MCF 10A (cell line): ENCODE data around the gene SPACA7. TPM values are rescaled to one million over a fixed set of nuclear protein-coding genes. Genes with fewer than 3 reads are reported as not detected.

Experiments used
- BruUV-seq: library from RNA; stranded (reverse); fragments of 400-500 nt; replicated peaks from 2 replicates; lab custom pipeline; 2021; lab: Mats Ljungman, UMichigan
- CTCF ChIA-PET: fragments of 300-600 bp; sonication (Branson Sonifier 250); formaldehyde crosslinking; extraction: SDS; loops from one replicate; lab custom pipeline; 2021; ENCODE audit warnings: antibody characterized with exemption, inconsistent platforms; lab: Yijun Ruan, JAX
- POLR2A ChIA-PET: fragments of 300-600, 350-650 bp; sonication (Branson Sonifier 250); formaldehyde crosslinking; extraction: SDS; loops from one replicate; lab custom pipeline; 2020; ENCODE audit warnings: antibody characterized with exemption, inconsistent platforms; lab: Yijun Ruan, JAX
- DNase-seq: peaks from one replicate; pipeline ENCODE4 v3.0.0-alpha.2; 2018; ENCODE audit not compliant: unreplicated experiment
- H3K27ac Mint-ChIP-seq: one replicate; pipeline ENCODE4 v1.8.0; 2022; ENCODE audit warnings: mild to moderate bottlenecking, low read depth, mixed read lengths; ENCODE audit not compliant: unreplicated experiment
- H3K27me3 Mint-ChIP-seq: one replicate; pipeline ENCODE4 v1.8.0; 2022; ENCODE audit warnings: mixed read lengths; ENCODE audit not compliant: insufficient read depth, unreplicated experiment
- H3K36me3 Mint-ChIP-seq: one replicate; pipeline ENCODE4 v1.8.0; 2022; ENCODE audit warnings: mild to moderate bottlenecking, moderate library complexity, mixed read lengths; ENCODE audit not compliant: insufficient read depth, unreplicated experiment
- H3K4me1 Mint-ChIP-seq: one replicate; pipeline ENCODE4 v1.8.0; 2022; ENCODE audit warnings: mixed read lengths; ENCODE audit not compliant: insufficient read depth, unreplicated experiment
- H3K4me3 Mint-ChIP-seq: one replicate; pipeline ENCODE4 v1.8.0; 2022; ENCODE audit warnings: mild to moderate bottlenecking, moderate library complexity, mixed read lengths; ENCODE audit not compliant: unreplicated experiment
- H3K9me3 Mint-ChIP-seq: one replicate; pipeline ENCODE4 v1.8.0; 2022; ENCODE audit warnings: mixed read lengths; ENCODE audit not compliant: unreplicated experiment
- intact Hi-C: fragments of 100-400 bp; cut with micrococcal nuclease; formaldehyde crosslinking; loops from 2 replicates; pipeline ENCODE4 v1.14.1; 2022
- total RNA-seq: library from RNA; stranded (reverse); gene quantifications from 2 replicates; pipeline ENCODE4 v1.2.3, GENCODE V29; 2022
- TF ChIP-seq, protein P1 (sequence below): fragments of 200-600 bp; IDR thresholded peaks from one replicate; pipeline ENCODE4 v1.8.0; 2022; ENCODE audit warnings: antibody characterized with exemption, mild to moderate bottlenecking; ENCODE audit not compliant: unreplicated experiment

SPACA7 gene
- total RNA-seq, 1 experiment from 2014 or later: not detected

DNA sequence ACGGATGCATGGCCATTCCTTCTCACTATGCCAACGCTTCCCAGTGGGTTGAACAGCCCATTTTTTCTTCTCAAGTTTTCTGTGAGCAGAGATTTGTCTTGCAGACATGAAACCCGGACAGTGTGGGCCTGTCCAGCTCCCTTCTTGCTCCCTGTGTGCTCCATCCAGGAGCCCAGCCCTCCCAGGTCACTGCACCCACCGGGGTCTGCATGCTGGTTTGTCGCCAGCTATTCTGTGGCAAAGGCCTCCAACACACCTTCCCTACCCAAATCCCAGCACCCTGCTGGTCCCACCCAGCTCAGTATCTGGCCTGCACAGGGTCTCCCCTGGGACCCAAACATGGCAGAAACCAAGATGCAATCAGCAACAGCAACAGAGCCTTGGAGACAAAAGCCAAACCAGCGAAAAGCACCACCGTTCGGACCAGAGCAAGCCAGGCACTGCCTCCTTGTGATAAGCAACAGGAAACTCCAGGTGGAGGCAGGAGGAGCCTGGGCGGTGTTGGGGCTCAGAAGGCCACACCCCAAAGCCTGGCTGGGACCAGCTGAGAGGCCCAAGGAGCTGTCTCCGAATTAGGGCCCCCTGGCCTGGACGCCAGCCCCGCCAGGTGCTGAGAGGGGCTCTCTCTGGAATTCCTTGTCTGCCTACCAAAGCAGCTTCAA is 12.2 kb upstream of the SPACA7 start:
- no peak overlapping the region for H3K27ac Mint-ChIP-seq
- no peaks in the 10 kb centered on the region for H3K4me1 Mint-ChIP-seq
- H3K36me3 Mint-ChIP-seq: no peaks in the 10 kb centered on the region
- BruUV-seq: no TSS peak
- TF ChIP-seq, protein P1, sequence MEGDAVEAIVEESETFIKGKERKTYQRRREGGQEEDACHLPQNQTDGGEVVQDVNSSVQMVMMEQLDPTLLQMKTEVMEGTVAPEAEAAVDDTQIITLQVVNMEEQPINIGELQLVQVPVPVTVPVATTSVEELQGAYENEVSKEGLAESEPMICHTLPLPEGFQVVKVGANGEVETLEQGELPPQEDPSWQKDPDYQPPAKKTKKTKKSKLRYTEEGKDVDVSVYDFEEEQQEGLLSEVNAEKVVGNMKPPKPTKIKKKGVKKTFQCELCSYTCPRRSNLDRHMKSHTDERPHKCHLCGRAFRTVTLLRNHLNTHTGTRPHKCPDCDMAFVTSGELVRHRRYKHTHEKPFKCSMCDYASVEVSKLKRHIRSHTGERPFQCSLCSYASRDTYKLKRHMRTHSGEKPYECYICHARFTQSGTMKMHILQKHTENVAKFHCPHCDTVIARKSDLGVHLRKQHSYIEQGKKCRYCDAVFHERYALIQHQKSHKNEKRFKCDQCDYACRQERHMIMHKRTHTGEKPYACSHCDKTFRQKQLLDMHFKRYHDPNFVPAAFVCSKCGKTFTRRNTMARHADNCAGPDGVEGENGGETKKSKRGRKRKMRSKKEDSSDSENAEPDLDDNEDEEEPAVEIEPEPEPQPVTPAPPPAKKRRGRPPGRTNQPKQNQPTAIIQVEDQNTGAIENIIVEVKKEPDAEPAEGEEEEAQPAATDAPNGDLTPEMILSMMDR: no peak
- POLR2A ChIA-PET: interaction anchor here (0.6 kb wide), 1 partner anchor 757 kb away, joined by 3 read pairs; no protein-coding TSS in a partner anchor
- no peak overlapping the region for H3K4me3 Mint-ChIP-seq
- H3K9me3 Mint-ChIP-seq: peaks cover 26% of the 10 kb centered on the region
- no peak for DNase-seq
- intact Hi-C loops: no loop called here
- no peaks in the 10 kb centered on the region for H3K27me3 Mint-ChIP-seq
- CTCF ChIA-PET: no interaction called here

DNA sequence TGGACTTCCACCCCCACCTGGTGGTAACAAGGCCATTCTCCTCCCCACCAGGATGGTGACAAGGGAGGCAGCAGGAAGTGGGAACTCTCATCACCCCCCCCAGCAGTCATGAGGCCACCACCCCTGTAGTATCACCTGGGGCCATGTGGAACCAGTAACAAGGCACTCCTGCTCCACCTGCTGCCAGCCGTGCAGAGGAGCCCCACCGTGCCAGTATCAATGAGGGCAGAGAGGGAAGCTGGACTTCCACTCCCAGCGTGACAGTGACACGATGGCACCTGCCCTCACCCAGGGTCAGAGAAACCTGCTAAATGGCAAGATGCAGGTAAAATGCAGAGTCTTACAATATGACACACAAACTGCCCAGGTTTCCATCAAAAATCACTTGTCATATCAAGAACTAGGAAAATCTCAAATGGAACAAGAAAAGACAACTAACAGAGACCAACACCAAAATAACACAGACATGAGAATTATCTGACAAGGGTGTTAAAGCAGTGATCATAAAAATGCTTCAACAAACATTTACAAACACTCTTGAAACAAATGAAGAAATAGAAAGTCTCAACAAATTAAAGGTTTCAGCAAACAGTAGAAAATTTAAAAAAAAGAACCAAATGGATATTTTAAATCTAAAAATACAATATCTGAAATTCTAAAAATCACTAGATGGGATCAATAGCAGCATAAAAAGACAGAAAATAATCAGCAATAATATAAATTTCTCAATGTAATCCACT is 9.1 kb upstream of the SPACA7 start:
- Mint-ChIP-seq H3K27me3 (no peaks in the 10 kb centered on the region), H3K9me3 (peaks cover 28% of the 10 kb centered on the region), H3K27ac (no peak overlapping the region), H3K36me3 (no peaks in the 10 kb centered on the region), H3K4me1 (peaks cover 4% of the 10 kb centered on the region), H3K4me3 (no peak overlapping the region)
- DNase-seq: no peak
- TF ChIP-seq, protein P1: no peak
- CTCF ChIA-PET: no interaction called here
- no TSS peak for BruUV-seq
- POLR2A ChIA-PET: no interaction called here
- intact Hi-C loops: no loop called here

DNA sequence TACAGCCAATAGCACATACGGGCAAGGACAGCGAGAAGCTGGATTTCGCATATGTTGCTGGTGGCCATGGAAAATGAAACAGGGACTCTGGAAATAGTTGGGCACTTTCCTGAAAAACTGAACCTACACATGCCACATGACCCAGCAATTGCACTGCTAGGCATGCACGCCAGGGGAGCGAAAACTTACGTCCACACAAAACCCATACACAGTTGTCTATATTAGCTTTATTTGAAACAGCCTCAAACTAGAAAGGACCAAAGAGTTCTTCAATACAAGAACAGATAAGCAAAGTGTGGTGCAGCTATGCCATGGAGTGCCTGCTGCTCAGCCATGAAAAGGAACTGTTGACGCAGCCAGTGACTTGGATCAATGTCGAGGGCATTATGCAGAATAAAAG is 7.3 kb upstream of the SPACA7 start:
- Mint-ChIP-seq H3K9me3 (peaks cover 18% of the 10 kb centered on the region), H3K36me3 (no peaks in the 10 kb centered on the region), H3K4me3 (no peak overlapping the region), H3K27me3 (no peaks in the 10 kb centered on the region), H3K4me1 (peaks cover 4% of the 10 kb centered on the region), H3K27ac (no peak overlapping the region)
- CTCF ChIA-PET: no interaction called here
- TF ChIP-seq, protein P1: no peak
- no peak for DNase-seq
- intact Hi-C loops: no loop called here
- POLR2A ChIA-PET: no interaction called here
- no TSS peak for BruUV-seq

DNA sequence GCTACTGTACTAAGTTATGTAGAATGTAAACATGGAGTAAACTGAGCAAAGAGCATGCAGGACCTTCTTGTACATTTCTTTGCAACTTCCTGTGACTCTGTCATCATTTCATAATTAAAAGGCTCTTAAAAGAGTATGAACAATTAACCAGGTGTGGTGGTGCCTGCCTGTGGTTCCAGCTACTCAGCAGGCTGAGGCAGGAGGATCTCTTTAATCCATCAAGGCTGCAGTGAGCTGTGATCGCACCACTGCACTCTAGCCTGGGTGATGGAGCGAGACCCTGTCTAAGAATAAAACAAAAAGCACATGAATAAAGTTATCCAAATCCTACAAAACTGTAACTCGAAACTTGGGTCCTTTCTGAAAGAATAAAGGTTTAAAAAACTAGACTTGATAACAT is 5.8 kb upstream of the SPACA7 start:
- CTCF ChIA-PET: no interaction called here
- TF ChIP-seq, protein P1: no peak
- Mint-ChIP-seq H3K27ac (no peak overlapping the region), H3K36me3 (no peaks in the 10 kb centered on the region), H3K4me3 (no peak overlapping the region), H3K9me3 (peaks cover 28% of the 10 kb centered on the region), H3K4me1 (peaks cover 4% of the 10 kb centered on the region), H3K27me3 (no peaks in the 10 kb centered on the region)
- no TSS peak for BruUV-seq
- POLR2A ChIA-PET: no interaction called here
- intact Hi-C loops: no loop called here
- no peak for DNase-seq
